ENCODE measurements around the gene BPNT1. TPM values are rescaled to one million over a fixed set of nuclear protein-coding genes. Genes with fewer than 3 reads are reported as not detected.

The BPNT1 gene
- total and polyA plus RNA-seq, 3 donors from 2014 or later, result 22.0 to 28.7 (median 23.1) TPM

- no peaks in the 10 kb centered on the region for H3K36me3 ChIP-seq (ENCODE audit: low read depth, missing control alignments)
- TF ChIP-seq CTCF (IDR thresholded peaks at IDR 0.05) (no peak), POLR2A (IDR thresholded peaks at IDR 0.05) (no peak)
- intact Hi-C loops (cut with DNase I; ENCODE audit: low total_unique reads), result no loop called here
- no peaks in the 10 kb centered on the region for H3K9me3 ChIP-seq
- 78% methylated on average over 3 of the region's 3 CpGs for WGBS, 2 donors
- H3K27ac ChIP-seq, result no peak overlapping the region
- peaks cover 5% of the 10 kb centered on the region for H3K4me1 ChIP-seq
- no peak overlapping the region for H3K4me3 ChIP-seq
- no peak for DNase-seq
- H3K27me3 ChIP-seq, result no peaks in the 10 kb centered on the region
Observed at GRCh38 chr1:220127076-220127475, 37.5 kb upstream of the BPNT1 start.

GRCh38 chr1:220124542-220124941 is 35.0 kb upstream of the BPNT1 start:
- Histone ChIP-seq H3K9me3 (no peaks in the 10 kb centered on the region), H3K4me3 (no peak overlapping the region), H3K4me1 (peaks cover 5% of the 10 kb centered on the region), H3K27me3 (no peaks in the 10 kb centered on the region), H3K36me3 (ENCODE audit: low read depth, missing control alignments) (no peaks in the 10 kb centered on the region), H3K27ac (no peak overlapping the region)
- DNase-seq, result no peak
- TF ChIP-seq CTCF (IDR thresholded peaks at IDR 0.05), result no peak
- TF ChIP-seq POLR2A (IDR thresholded peaks at IDR 0.05), result no peak
- intact Hi-C loops (cut with DNase I; ENCODE audit: low total_unique reads), result no loop called here
- WGBS, 2 donors, result 29% methylated on average over 1 of the region's 1 CpG

- H3K27ac ChIP-seq, result no peak overlapping the region
- H3K27me3 ChIP-seq, result no peaks in the 10 kb centered on the region
- no peaks in the 10 kb centered on the region for H3K9me3 ChIP-seq
- no peak overlapping the region for H3K4me3 ChIP-seq
- H3K36me3 ChIP-seq (ENCODE audit: low read depth, missing control alignments), result no peaks in the 10 kb centered on the region
- intact Hi-C loops (cut with DNase I; ENCODE audit: low total_unique reads), result no loop called here
- H3K4me1 ChIP-seq, result peaks cover 5% of the 10 kb centered on the region
- no peak for DNase-seq
- TF ChIP-seq POLR2A (IDR thresholded peaks at IDR 0.05) (no peak), CTCF (IDR thresholded peaks at IDR 0.05) (peak in 1 of 3 experiments; percentile 11)
Observed at GRCh38 chr1:220123889-220124288, 34.3 kb upstream of the BPNT1 start.

GRCh38 chr1:220123066-220123465 is 33.5 kb upstream of the BPNT1 start:
- H3K27me3 ChIP-seq, result no peaks in the 10 kb centered on the region
- DNase-seq, result no peak
- H3K9me3 ChIP-seq, result no peaks in the 10 kb centered on the region
- intact Hi-C loops (cut with DNase I; ENCODE audit: low total_unique reads), result no loop called here
- H3K27ac ChIP-seq, result no peak overlapping the region
- no peak overlapping the region for H3K4me3 ChIP-seq
- no peak for TF ChIP-seq POLR2A (IDR thresholded peaks at IDR 0.05)
- TF ChIP-seq CTCF (IDR thresholded peaks at IDR 0.05), result no peak
- peaks cover 5% of the 10 kb centered on the region for H3K4me1 ChIP-seq
- H3K36me3 ChIP-seq (ENCODE audit: low read depth, missing control alignments), result no peaks in the 10 kb centered on the region

GRCh38 chr1:220121791-220122530 is 32.4 kb upstream of the BPNT1 start:
- no peak for DNase-seq
- H3K36me3 ChIP-seq (ENCODE audit: low read depth, missing control alignments), result no peaks in the 10 kb centered on the region
- 89 to 93% methylated on average over 8 of the region's 8 CpGs for WGBS, 2 donors
- intact Hi-C loops (cut with DNase I; ENCODE audit: low total_unique reads), result no loop called here
- peaks cover 5% of the 10 kb centered on the region for H3K4me1 ChIP-seq
- no peak for TF ChIP-seq POLR2A (IDR thresholded peaks at IDR 0.05)
- TF ChIP-seq CTCF (IDR thresholded peaks at IDR 0.05), result no peak
- H3K4me3 ChIP-seq, result no peak overlapping the region
- no peaks in the 10 kb centered on the region for H3K9me3 ChIP-seq
- H3K27ac ChIP-seq, result no peak overlapping the region
- no peaks in the 10 kb centered on the region for H3K27me3 ChIP-seq
